DND-41 (cell line): Measurements from ENCODE around the gene ARMH3.

ENCODE experiments used
- EZH2 ChIP-seq: IDR thresholded peaks from 3 replicates; pipeline ENCODE4 v1.6.1; 2012; ENCODE audit warnings: borderline replicate concordance, low read depth, mild to moderate bottlenecking, moderate library complexity, low read length, inconsistent platforms; ENCODE audit not compliant: severe bottlenecking
- TF ChIP-seq, protein P1 (sequence below): IDR thresholded peaks from 2 replicates; pipeline ENCODE4 v1.5.1; 2012; ENCODE audit warnings: borderline replicate concordance, low read length, moderate library complexity, mild to moderate bottlenecking; ENCODE audit not compliant: poor library complexity, severe bottlenecking; ENCODE audit errors: extremely low read depth

DNA sequence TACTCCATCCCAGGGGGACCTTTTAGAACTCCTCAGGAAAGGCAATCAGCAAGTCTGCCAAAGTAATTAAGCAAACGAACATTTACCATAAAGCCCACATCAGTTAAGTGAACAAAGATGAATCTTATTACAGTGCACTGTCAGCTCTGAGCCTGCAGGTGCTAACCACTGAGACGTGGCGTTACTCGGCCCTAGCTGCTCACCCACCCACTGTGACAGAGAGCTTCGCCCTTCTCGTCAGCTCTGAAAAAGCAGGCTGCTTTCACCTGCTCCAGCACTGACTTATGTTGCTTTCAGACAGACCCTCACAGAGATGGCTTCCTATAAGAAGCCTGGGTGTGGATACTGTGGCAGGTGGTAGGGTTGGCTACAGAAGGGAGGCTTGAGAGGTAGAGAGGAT lies 154.6 kb downstream of the ARMH3 start:
- no peak for TF ChIP-seq EZH2
- TF ChIP-seq, protein P1, sequence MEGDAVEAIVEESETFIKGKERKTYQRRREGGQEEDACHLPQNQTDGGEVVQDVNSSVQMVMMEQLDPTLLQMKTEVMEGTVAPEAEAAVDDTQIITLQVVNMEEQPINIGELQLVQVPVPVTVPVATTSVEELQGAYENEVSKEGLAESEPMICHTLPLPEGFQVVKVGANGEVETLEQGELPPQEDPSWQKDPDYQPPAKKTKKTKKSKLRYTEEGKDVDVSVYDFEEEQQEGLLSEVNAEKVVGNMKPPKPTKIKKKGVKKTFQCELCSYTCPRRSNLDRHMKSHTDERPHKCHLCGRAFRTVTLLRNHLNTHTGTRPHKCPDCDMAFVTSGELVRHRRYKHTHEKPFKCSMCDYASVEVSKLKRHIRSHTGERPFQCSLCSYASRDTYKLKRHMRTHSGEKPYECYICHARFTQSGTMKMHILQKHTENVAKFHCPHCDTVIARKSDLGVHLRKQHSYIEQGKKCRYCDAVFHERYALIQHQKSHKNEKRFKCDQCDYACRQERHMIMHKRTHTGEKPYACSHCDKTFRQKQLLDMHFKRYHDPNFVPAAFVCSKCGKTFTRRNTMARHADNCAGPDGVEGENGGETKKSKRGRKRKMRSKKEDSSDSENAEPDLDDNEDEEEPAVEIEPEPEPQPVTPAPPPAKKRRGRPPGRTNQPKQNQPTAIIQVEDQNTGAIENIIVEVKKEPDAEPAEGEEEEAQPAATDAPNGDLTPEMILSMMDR: no peak
